Measurements from ENCODE around the gene STAT1. TPM values are rescaled to one million over a fixed set of nuclear protein-coding genes. Genes with fewer than 3 reads are reported as not detected.

STAT1 gene
- total RNA-seq, 2 donors from 2014 or later: 163 to 363 TPM

DNA sequence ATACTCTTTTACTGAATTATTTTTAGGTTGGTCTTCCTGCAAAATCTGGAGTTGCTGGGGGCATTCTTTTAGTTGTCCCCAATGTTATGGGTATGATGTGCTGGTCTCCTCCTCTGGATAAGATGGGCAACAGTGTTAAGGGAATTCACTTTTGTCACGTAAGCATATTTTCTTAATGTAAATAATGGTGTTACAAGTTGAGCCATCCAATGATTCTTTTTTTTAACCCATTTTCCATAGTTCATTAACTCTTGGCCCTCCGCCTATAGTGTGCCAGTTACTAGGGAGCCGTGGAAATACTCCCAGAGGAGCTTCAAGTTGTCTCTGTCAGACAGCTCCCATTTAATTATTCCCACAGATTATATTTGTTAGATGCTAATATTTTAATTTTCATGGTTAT lies 83.6 kb downstream of the STAT1 start:
- Mint-ChIP-seq H3K9me3 (no peaks in the 10 kb centered on the region), H3K27ac (no peak overlapping the region), H3K36me3 (ENCODE audit: low read depth) (peaks cover 98% of the 10 kb centered on the region), H3K4me1 (peaks cover 6% of the 10 kb centered on the region), H3K4me3 (no peak overlapping the region), H3K27me3 (no peaks in the 10 kb centered on the region)
- no peak for ATAC-seq (replicated peaks)

- ATAC-seq (replicated peaks): no peak
- no peaks in the 10 kb centered on the region for H3K27me3 Mint-ChIP-seq
- peaks cover 6% of the 10 kb centered on the region for H3K4me1 Mint-ChIP-seq
- no peak overlapping the region for H3K27ac Mint-ChIP-seq
- peaks cover 98% of the 10 kb centered on the region for H3K36me3 Mint-ChIP-seq (ENCODE audit: low read depth)
- H3K4me3 Mint-ChIP-seq: no peak overlapping the region
- H3K9me3 Mint-ChIP-seq: no peaks in the 10 kb centered on the region
Measured at GRCh38 chr2:190929919-190930318, 84.1 kb downstream of the STAT1 start.

DNA sequence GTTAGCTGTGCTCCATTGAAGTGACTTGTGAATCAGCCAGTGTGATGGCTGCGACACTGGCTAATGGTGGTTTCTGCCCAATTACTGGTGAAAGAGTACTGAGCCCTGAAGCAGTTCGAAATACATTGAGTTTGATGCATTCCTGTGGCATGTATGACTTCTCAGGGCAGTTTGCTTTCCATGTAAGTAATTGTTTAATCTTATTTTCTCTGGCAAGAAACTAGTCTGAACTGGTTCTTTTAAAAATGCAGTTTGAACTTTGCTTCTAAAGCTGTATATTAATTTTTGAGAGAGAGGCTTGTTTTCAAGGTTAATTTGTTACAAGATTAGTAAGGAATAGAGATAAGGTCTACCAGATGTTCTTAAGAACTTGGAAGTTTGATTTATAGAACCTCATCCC lies 86.7 kb downstream of the STAT1 start:
- H3K36me3 Mint-ChIP-seq (ENCODE audit: low read depth): peaks cover 99% of the 10 kb centered on the region
- H3K9me3 Mint-ChIP-seq: no peaks in the 10 kb centered on the region
- no peaks in the 10 kb centered on the region for H3K4me1 Mint-ChIP-seq
- no peak overlapping the region for H3K27ac Mint-ChIP-seq
- no peak overlapping the region for H3K4me3 Mint-ChIP-seq
- ATAC-seq (replicated peaks): no peak
- H3K27me3 Mint-ChIP-seq: no peaks in the 10 kb centered on the region

GRCh38 chr2:190922376-190922775 lies 91.6 kb downstream of the STAT1 start:
- Mint-ChIP-seq H3K9me3 (no peaks in the 10 kb centered on the region), H3K36me3 (ENCODE audit: low read depth) (peaks cover 95% of the 10 kb centered on the region), H3K4me3 (no peak overlapping the region), H3K4me1 (peaks cover 8% of the 10 kb centered on the region), H3K27me3 (no peaks in the 10 kb centered on the region), H3K27ac (no peak overlapping the region)
- ATAC-seq (replicated peaks): no peak

- no peak for ATAC-seq (replicated peaks)
- Mint-ChIP-seq H3K9me3 (no peaks in the 10 kb centered on the region), H3K27ac (no peak overlapping the region), H3K4me3 (no peak overlapping the region), H3K27me3 (no peaks in the 10 kb centered on the region), H3K36me3 (ENCODE audit: low read depth) (peaks cover 95% of the 10 kb centered on the region), H3K4me1 (peaks cover 16% of the 10 kb centered on the region)
Measured at GRCh38 chr2:190920085-190920484, 93.9 kb downstream of the STAT1 start.

Other genes starting within 250 kb of the STAT1 start
- 100 to 1,000 TPM; 280 to 311 TPM for gene GLS, start 133.3 kb downstream of the STAT1 start, total RNA-seq
- 10 to 100 TPM; 38.0 to 51.7 TPM for gene STAT4, start 136.8 kb upstream of the STAT1 start, total RNA-seq
- 10 to 100 TPM in 1 of 2 donors, 1 to 10 TPM in 1; 2.4 to 28.5 TPM for gene MYO1B, start 231.2 kb upstream of the STAT1 start, total RNA-seq

All from activated T-helper 17 cell treated with anti-CD3 and anti-CD28 coated beads, Interleukin-2, amount 50 U/mL, for 72 hours (primary cell).